Prostate gland (tissue), 2 donors: ENCODE results near the gene TGFB2.

Experiments
- POLR2A ChIP-seq: fragments of 450-650 bp; IDR thresholded peaks from one replicate; pipeline ENCODE4 v1.6.1; 2016; ENCODE audit warnings: antibody characterized with exemption, mild to moderate bottlenecking
- TF ChIP-seq, protein P1 (sequence below), 4 experiments: fragments of 200-600 bp in 2 of 4; fragments of 450-650 bp in 2 of 4; sonication (generic) in 2 of 4; IDR thresholded peaks; 1 replicate in 3 of 4; 2 replicates in 1 of 4; pipeline ENCODE4 v1.5.1; 2016 to 2019; ENCODE audit warnings: antibody characterized with exemption in 4 of 4, mild to moderate bottlenecking in 2 of 4, moderate library complexity in 2 of 4

DNA sequence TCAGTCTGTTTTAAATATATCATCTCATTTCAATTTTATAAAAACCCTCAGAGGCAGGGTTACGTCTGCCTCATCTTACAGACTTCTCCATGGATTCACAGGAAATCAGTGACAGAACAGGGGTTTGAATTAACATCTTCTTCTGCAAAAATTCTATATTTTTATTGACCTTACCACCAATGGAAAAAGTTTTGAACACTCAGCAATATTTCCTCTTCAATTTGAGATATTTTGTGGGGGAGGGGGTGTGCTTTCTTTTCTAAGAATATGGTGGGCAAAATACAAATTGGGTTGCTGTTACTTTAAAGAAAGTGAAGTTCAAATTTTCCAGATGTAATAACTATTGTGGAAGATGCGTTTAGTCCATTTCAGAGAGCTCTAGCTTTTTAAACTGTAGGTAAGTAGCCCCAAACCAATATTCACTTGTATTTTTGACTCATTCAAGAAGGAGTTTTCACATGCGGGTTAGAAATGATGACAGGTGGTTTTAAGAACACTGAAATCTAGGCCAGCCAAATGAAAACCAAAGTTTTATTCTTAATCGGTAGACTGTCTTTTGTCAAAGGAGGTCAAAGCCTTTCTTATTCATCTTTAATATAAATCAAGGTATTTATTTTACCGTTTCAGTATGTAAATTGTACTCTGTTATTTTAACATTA is 17.4 kb downstream of the TGFB2 start:
- TF ChIP-seq, protein P1, sequence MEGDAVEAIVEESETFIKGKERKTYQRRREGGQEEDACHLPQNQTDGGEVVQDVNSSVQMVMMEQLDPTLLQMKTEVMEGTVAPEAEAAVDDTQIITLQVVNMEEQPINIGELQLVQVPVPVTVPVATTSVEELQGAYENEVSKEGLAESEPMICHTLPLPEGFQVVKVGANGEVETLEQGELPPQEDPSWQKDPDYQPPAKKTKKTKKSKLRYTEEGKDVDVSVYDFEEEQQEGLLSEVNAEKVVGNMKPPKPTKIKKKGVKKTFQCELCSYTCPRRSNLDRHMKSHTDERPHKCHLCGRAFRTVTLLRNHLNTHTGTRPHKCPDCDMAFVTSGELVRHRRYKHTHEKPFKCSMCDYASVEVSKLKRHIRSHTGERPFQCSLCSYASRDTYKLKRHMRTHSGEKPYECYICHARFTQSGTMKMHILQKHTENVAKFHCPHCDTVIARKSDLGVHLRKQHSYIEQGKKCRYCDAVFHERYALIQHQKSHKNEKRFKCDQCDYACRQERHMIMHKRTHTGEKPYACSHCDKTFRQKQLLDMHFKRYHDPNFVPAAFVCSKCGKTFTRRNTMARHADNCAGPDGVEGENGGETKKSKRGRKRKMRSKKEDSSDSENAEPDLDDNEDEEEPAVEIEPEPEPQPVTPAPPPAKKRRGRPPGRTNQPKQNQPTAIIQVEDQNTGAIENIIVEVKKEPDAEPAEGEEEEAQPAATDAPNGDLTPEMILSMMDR (IDR thresholded peaks at IDR 0.05): no peak
- no peak for TF ChIP-seq POLR2A
